RWPE2 (cell line): ENCODE data around the gene ARAP2.

Source experiments
- ATAC-seq: fragments of 200-7000 bp; cut with Tn5 transposase; 3 replicates; pipeline ENCODE4 v1.9.1; 2021; ENCODE audit warnings: low read depth
- DNase-seq: peaks from one replicate; pipeline ENCODE4 v3.0.0-alpha.2; 2020; ENCODE audit warnings: low spot score
- H3K27ac ChIP-seq: fragments of 450-650 bp; 2 replicates; pipeline ENCODE4 v1.5.1; 2017; ENCODE audit warnings: mild to moderate bottlenecking; ENCODE audit not compliant: poor library complexity, severe bottlenecking
- H3K27me3 ChIP-seq: fragments of 250-450 bp; sonication (Bioruptor Pico); 2 replicates; pipeline ENCODE4 v1.5.1; 2021; ENCODE audit warnings: mild to moderate bottlenecking, moderate library complexity; ENCODE audit not compliant: insufficient read depth, poor library complexity, severe bottlenecking
- H3K36me3 ChIP-seq: fragments of 250-450 bp; sonication (Bioruptor Pico); 2 replicates; pipeline ENCODE4 v1.5.1; 2020; ENCODE audit warnings: low read depth, mild to moderate bottlenecking, moderate library complexity
- H3K4me1 ChIP-seq: fragments of 250-450 bp; sonication (Bioruptor Pico); 2 replicates; pipeline ENCODE4 v1.5.1; 2021; ENCODE audit warnings: mild to moderate bottlenecking, moderate library complexity; ENCODE audit not compliant: insufficient read depth, poor library complexity, severe bottlenecking
- H3K4me3 ChIP-seq: fragments of 250-450 bp; sonication (Bioruptor Pico); 2 replicates; pipeline ENCODE4 v1.5.1; 2021; ENCODE audit warnings: mild to moderate bottlenecking, moderate library complexity; ENCODE audit not compliant: severe bottlenecking
- H3K9me3 ChIP-seq: fragments of 250-450 bp; sonication (Bioruptor Pico); 2 replicates; pipeline ENCODE4 v1.5.1; 2021; ENCODE audit warnings: mild to moderate bottlenecking, moderate library complexity; ENCODE audit not compliant: severe bottlenecking
- TF ChIP-seq, protein P1 (sequence below): fragments of 450-650 bp; IDR thresholded peaks from one replicate; pipeline ENCODE4 v1.5.1; 2017; ENCODE audit warnings: mild to moderate bottlenecking, moderate library complexity; ENCODE audit not compliant: poor library complexity, severe bottlenecking

ARAP2 gene

DNA sequence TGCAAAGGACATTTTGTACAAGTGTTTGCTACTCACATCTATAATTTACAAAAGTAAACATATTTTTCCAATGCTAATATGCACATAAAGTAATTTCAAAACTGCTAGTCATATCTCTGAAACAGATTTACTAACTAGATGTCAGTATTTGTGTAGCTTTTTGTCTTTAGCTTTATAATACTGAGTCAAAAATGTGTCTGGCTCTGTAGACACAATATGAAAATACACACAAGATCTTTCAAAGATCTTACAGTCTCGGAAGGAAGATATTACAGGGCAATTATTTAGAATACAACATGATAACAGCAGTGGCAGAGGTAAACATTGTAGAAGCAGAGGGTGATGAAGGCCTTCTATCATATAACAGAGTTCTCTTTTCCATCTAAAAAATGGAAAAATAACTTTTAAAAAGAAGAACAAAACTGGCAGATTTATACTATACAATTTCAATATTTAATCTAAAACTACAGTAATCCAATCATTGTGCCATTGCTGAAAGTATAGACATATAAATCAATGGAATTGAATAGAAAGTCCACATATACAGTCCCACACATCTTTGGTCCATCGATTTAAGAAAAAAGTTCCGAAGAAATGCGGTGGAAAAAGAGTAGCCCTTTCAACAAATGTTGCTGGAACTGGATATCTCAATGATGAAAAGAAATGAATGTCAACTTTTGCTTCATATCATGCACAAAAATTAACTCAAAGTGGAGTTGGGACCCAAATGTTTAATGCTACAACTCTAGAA lies 29.4 kb downstream of the ARAP2 start:
- no peaks in the 10 kb centered on the region for H3K27me3 ChIP-seq
- TF ChIP-seq, protein P1, sequence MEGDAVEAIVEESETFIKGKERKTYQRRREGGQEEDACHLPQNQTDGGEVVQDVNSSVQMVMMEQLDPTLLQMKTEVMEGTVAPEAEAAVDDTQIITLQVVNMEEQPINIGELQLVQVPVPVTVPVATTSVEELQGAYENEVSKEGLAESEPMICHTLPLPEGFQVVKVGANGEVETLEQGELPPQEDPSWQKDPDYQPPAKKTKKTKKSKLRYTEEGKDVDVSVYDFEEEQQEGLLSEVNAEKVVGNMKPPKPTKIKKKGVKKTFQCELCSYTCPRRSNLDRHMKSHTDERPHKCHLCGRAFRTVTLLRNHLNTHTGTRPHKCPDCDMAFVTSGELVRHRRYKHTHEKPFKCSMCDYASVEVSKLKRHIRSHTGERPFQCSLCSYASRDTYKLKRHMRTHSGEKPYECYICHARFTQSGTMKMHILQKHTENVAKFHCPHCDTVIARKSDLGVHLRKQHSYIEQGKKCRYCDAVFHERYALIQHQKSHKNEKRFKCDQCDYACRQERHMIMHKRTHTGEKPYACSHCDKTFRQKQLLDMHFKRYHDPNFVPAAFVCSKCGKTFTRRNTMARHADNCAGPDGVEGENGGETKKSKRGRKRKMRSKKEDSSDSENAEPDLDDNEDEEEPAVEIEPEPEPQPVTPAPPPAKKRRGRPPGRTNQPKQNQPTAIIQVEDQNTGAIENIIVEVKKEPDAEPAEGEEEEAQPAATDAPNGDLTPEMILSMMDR = no peak
- peaks cover 5% of the 10 kb centered on the region; the same call in 1 of the 2 replicates for H3K36me3 ChIP-seq
- no peaks in the 10 kb centered on the region for H3K9me3 ChIP-seq
- DNase-seq = no peak
- ATAC-seq = no peak
- no peak overlapping the region for H3K4me3 ChIP-seq
- no peaks in the 10 kb centered on the region for H3K4me1 ChIP-seq
- H3K27ac ChIP-seq = no peak overlapping the region

DNA sequence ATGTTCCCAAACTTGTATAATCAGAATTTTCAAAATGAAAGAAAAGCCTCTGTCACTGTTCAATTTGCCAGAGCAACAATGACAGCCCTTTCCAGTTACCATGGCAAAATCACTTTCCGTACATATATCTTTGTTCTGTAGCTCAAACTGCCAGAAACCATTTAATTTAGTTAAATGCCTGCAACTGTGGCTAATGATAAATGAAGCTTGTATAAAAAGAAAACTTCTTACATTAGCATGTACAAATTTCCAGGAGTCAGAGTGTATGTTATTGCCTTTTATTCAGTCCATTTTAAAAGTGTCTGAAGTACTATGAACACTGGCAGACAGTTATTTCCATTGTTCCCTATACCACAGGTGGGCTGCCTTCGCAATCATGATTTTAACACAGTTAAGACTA lies 30.3 kb downstream of the ARAP2 start:
- Histone ChIP-seq H3K27ac (no peak overlapping the region), H3K4me3 (no peak overlapping the region), H3K4me1 (no peaks in the 10 kb centered on the region), H3K36me3 (peaks cover 8% of the 10 kb centered on the region; the same call in 1 of the 2 replicates), H3K27me3 (no peaks in the 10 kb centered on the region), H3K9me3 (no peaks in the 10 kb centered on the region)
- DNase-seq (no peak), ATAC-seq (no peak)
- TF ChIP-seq, protein P1 = no peak

DNA sequence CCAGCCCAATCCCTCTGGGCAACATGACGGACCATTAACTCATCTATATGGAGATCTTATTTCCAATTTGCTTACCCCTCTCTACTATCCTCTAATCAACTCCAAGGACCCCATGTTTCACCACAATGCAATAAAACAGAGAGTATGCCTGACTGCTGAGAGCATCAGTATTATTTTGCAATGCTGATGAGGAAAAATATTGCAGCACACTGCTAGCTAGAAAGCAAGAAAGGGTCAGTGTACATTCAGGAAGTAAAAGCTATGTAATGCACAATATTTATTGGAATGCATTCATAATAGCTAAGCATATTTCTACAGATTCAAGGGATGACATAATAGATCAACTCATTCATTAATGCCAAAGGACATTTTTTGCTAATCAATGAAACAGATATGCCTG lies 33.2 kb downstream of the ARAP2 start:
- no peak for DNase-seq
- Histone ChIP-seq H3K4me1 (no peaks in the 10 kb centered on the region), H3K4me3 (no peak overlapping the region), H3K27ac (no peak overlapping the region), H3K9me3 (no peaks in the 10 kb centered on the region), H3K36me3 (peaks cover 8% of the 10 kb centered on the region; the same call in 1 of the 2 replicates), H3K27me3 (no peaks in the 10 kb centered on the region)
- TF ChIP-seq, protein P1 = no peak
- ATAC-seq = no peak

DNA sequence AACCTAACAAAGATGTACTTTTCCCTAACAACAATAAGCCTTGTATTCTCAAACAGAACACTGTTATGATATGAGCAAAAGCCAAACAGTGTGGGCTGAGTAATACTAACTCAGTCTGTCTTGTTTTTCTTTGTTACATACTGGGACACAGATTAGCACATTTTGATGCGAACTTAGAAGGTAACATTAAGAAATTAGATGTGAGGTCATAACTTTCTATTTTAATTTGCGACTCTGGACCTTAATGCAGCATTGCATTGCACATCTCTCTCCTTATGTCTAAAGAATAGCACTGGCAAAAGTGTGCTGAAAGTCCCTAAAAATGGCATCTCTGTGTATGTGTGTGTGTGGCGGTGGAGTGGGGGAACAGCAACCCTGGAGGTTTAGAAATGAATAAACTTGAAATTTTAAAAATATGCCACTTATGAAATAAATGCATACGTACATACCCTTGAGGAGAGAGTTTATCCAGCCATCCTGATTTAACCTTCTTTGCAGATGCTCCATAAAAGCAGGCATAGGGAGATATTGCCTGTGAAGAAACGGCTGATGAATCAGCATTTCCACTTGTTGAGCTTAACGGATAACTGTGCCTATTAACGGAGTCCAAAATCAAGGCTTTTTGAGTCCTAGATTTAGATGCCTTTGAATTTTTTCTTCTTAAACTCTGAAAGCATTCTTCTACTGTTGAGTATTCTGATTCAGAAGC lies 34.2 kb downstream of the ARAP2 start:
- TF ChIP-seq, protein P1 = no peak
- H3K9me3 ChIP-seq = no peaks in the 10 kb centered on the region
- H3K27ac ChIP-seq = no peak overlapping the region
- ATAC-seq (no peak), DNase-seq (no peak)
- H3K27me3 ChIP-seq = no peaks in the 10 kb centered on the region
- H3K4me3 ChIP-seq = no peak overlapping the region
- H3K4me1 ChIP-seq = no peaks in the 10 kb centered on the region
- peaks cover 8% of the 10 kb centered on the region; the same call in 1 of the 2 replicates for H3K36me3 ChIP-seq
